Skeletal muscle cell (primary cell): Measurements from ENCODE around the gene TMEM53.

Source experiments
- DNase-seq: peaks from one replicate; pipeline ENCODE4 v3.0.0-alpha.2; 2010; ENCODE audit warnings: low read depth
- H3K4me3 ChIP-seq: 2 replicates; pipeline ENCODE4 v1.5.1; 2011; ENCODE audit warnings: low read depth, mild to moderate bottlenecking, control low read depth, low read length, moderate library complexity

The TMEM53 gene

DNA sequence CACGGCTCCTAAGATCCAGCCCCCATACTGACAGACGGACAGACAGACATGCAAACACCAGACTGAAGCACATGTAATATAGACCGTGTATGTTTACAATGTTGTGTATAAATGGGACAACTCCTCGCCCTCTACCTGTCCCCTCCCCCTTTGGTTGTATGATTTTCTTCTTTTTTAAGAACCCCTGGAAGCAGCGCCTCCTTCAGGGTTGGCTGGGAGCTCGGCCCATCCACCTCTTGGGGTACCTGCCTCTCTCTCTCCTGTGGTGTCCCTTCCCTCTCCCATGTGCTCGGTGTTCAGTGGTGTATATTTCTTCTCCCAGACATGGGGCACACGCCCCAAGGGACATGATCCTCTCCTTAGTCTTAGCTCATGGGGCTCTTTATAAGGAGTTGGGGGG, 23.2 kb downstream of the TMEM53 start:
- no peak for DNase-seq
- H3K4me3 ChIP-seq: no peak overlapping the region

GRCh38 chr1:44650159-44650831, 24.0 kb downstream of the TMEM53 start:
- no peak overlapping the region for H3K4me3 ChIP-seq
- DNase-seq: no peak

- no peak for DNase-seq
- no peak overlapping the region for H3K4me3 ChIP-seq
Observed at GRCh38 chr1:44649788-44650158, 24.5 kb downstream of the TMEM53 start.

DNA sequence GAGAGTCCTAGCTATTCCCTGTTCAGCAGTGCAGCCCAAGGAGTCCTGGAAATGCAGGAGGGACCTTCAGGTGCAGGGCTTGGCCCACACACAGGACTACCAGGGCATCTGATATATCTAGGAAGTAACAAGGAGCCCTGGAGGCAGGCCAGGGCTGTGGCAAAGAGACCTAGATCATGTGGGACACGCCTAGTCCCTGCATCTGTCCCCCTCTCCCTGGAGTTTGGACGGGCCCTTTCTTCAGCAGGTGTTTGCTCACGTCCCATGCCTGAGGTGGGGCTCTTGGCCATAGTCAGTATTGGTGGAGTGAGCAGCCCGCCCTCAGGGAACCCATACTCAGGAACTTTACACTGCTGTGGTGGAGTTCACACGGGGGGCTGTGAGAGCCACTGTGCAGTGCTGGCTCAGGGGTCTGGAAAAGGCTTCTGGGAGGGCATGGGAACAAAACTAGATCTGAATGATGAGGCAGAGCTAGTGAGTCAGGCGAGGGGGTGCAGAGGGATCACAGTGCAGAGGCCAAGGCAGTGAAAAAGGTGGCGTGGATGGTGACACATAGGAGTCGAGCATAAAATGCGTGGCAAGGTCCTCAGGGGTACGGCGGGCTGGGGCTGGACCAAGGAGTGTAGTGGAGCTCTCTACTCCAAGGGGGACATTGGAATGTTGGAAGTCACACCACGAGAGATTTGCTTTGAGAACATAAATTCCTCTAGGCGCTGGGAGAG, 25.6 kb downstream of the TMEM53 start:
- DNase-seq: no peak

DNA sequence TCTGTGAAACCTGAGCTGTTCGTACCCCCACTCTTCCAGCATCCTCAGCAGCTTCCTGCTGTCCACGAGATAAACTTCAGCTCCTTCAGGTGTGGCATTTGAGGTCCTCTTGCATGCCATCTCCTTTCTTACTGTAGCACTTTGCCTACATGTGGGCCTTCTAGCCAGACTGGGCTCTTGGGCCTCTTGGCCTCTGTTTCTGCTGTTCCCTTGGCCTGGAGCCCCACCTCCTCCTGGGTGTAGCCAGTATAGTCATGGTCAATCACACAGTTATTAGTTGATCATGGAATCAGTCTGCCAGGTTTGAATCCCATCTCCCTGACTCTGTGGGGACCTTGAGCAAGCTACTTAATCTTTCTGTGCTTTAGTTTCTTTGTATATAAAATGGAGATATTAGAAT, 26.4 kb downstream of the TMEM53 start:
- no peak for DNase-seq
- no peak overlapping the region for H3K4me3 ChIP-seq

More for the DNA sequence above, 25.6 kb downstream of the TMEM53 start:
- H3K4me3 ChIP-seq: no peak overlapping the region

DNA sequence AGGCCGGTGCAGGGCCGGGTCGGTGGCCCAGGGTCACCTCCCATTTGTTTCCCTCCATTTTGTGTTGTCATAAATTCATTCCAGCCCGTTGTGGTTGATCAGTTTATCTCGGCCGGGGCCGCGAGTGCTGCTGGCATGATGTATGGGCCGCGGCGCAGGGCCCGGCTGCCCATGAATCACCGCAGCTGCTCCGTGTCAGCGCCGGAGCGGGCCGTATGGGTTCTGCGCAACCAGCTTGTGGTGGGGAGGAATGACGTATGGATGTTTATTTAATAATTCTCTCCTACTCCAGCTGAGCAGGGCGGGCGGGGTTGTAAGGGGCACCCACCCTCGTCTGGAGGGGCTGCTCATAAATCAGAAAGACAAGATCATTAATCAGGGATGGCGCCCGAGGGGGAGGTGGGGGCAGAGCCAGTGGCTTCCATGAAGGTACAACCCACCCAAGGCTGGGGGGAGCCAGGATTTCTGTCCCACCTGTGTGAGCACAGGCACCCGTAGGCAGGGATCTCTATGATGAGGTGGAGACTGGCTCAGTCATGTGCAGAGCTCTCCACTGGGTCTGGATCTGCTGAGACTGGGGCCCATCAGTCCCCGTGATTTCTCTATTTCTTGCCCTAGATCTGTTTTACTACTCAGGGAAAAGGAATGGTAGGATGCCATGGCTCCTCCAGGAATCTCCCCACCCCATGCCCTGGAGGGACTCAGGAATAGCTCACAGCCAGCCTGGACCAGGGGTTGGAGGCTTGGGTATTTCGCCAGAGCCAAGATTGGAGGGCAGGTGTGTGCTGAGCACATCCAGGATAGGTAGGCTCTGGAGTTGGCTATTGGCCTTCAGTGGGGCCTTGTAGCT, 27.8 kb downstream of the TMEM53 start:
- no peak for DNase-seq
- H3K4me3 ChIP-seq: no peak overlapping the region

GRCh38 chr1:44645476-44646244, 28.6 kb downstream of the TMEM53 start:
- H3K4me3 ChIP-seq: no peak overlapping the region
- no peak for DNase-seq

- no peak for DNase-seq
Observed at GRCh38 chr1:44644806-44645205, 29.5 kb downstream of the TMEM53 start.

DNA sequence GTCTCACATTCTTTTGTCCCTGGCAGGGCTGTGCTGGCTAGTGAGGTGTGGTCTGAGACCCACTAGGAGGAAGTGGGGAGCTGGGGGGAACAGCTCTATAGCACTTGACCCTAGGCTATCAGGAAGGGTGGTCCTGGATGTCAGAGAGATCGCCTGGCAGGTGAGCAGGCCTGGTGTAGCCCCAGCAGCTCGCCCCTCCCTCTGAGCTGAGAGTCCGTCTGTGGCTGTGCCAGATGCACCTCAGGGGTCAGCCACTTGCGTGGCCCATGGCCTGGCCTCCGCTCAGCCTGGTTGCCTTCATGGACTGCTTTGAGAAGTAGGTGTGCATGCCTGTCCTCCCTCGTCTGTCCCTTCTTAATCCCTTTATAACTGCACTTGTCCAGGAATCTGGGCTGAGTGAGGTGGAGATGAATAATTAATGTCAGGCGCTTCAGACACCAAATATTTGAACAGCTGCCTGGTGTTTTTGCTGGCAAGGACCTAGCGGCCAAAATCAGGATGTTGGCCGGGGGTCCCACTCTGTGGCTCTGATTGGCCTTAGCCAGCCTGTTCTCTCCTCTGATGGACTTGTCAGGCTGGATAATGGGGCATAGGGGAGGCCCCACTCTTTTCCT, 30.5 kb downstream of the TMEM53 start:
- DNase-seq: no peak
- H3K4me3 ChIP-seq: no peak overlapping the region

More at GRCh38 chr1:44644806-44645205, 29.5 kb downstream of the TMEM53 start:
- H3K4me3 ChIP-seq: no peak overlapping the region

DNA sequence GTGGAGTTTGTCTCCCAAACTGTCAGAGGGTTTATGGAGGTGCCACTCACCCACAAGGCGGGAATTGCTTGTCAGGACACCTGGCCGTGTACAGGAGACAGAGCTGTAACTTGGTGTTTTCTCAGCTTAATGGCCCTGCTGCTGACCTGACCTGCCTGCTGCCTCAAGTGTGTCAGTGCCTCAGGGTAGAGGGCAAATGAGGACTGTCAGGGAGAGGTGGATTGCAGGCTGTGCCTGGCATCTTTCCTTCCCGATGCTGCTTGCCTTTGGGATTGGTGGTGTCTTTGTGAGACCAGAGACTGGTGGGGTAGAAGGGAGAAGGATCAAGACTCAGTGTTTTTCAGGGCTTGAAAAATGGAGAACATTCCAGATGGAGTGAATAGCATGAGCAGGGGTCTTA, 31.4 kb downstream of the TMEM53 start:
- H3K4me3 ChIP-seq: no peak overlapping the region
- no peak for DNase-seq

DNA sequence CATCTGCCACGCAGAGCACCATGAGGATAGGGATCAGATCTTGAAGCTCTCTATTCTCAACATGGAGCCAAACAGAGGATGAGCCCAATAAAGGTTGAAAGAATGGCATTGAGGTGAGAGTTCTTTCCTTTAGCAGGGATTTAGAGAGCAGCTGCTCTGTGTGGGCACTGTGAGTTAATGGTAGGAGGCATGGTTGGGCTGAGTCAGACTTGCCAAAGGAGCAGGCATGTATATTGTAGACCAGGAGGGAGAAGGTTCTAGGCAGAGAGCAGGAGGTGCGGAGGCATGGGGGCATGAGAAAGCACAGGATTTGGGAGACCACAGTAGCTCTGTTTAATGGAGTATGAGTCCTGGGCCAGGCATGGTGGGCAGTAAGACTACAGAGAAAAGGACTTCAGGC, 32.0 kb downstream of the TMEM53 start:
- no peak for DNase-seq
- no peak overlapping the region for H3K4me3 ChIP-seq

- DNase-seq: no peak
Observed at GRCh38 chr1:44641126-44642102, 32.9 kb downstream of the TMEM53 start.

DNA sequence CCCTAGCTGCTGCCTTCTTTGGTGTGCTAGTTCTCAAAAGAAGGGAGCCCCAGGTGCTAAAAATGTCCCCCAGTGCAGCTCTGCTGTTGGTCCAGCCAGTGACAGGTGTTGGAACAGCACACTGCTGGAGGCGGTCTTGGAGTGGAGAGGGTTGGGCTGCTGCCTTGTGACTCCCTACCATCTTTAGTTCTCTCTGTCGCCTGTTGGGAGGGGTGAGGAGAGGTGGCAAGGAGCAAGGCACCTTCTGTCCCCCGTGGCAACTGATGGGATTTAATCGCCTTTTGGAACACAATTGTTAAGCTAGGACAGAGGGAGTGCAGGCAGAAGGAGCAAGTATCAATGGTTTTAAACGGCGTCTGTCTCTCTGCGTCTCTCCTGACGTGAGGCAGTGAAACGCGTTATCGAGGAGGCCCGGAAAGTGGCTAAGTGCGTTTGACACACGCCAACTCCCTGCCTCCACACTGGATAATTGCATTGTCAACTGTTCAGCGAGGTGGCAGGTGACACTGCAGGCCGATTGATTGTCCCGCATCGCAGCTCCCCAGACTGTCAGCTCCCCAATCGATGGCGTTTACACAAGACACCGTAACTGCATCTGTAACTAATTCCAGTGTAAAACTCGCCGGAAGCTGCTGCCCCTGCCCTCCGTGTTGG, 34.0 kb downstream of the TMEM53 start:
- no peak overlapping the region for H3K4me3 ChIP-seq
- DNase-seq: no peak

More at GRCh38 chr1:44641126-44642102, 32.9 kb downstream of the TMEM53 start:
- H3K4me3 ChIP-seq: no peak overlapping the region

- H3K4me3 ChIP-seq: no peak overlapping the region
- DNase-seq: no peak
Observed at GRCh38 chr1:44637702-44638411, 36.4 kb downstream of the TMEM53 start.

DNA sequence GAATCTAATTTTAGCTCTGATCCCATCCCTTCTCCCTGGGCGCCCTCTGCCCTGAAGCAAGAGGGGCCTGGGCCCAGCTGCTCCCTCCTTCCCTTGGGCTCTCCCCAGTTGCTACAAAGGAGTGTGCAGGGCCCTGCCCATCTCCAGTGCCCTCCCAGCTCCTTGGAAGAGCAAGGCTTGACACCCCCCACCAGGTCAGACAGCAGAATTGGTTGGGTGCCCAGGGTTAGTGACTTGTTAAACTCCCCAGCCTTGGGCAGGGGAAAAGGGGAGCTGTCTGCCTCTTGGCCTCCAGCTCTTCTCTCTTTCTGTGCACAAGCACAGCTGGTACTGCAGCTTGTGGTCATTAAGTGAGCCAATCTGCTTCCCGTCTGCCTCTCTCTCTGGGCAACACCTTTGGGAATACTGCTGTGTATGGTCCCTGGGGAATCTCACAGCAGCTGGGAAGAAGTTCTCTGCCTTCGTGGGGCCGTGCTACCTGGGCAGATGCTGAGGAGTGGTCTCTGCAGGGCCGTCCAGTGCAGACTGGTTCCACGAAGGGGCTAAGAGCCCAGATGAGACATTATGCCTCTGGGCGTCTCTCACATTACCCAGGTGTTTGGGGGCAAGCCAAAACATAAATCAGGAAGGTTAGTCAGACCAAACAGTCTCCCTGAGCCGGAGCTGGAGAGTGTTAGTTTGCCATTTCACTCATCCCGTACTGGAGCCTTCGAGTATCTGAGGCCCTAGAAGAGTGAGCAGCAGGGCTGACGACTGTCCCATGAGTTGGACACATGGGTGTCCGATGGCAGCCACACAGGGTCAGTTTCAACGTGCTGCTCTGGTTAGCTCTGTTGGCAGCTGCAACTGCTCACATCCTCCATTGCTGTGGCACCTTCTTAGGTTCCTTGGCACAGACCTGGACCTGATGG, 37.3 kb downstream of the TMEM53 start:
- no peak for DNase-seq
- no peak overlapping the region for H3K4me3 ChIP-seq

DNA sequence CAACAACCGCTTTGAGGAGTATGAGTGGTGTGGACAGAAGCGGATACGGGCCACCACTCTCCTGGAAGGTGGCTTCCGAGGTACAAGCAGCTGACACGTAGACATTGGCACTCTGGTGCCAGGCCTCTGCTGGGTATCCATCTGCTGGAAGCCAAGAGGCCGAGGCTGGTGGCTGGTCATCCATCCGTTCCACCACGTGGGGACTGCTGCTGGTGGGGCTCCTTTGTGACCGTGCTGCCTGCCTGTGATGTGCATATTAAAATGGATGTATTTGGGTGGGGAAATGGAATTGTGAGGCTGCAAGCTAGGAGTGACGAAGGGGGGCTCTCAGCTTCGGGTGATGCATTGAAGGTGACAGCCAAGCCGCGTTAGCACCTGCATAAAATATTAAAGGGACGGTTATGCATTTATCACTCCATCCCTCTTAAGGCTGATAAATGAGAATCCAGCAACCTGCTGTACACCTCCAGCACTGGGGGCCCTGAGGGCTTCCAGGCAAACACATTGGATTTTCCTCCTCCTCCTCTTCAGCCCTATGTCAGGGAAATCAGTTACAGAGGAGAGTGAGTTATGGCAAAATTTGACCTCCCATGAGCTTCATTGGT, 38.1 kb downstream of the TMEM53 start:
- DNase-seq: no peak
- no peak overlapping the region for H3K4me3 ChIP-seq
